Gastrocnemius medialis (tissue), 4 donors: ENCODE results near the gene TMEM37. TPM values are rescaled to one million over a fixed set of nuclear protein-coding genes. Genes with fewer than 3 reads are reported as not detected.
A peak's percentile ranks its signal among the peaks of the same experiment; 100 is the strongest.

Source experiments
- ATAC-seq, 2 donors: fragments of 150-250 bp; one replicate each; pipeline ENCODE4 v1.9.1; 2016
- DNase-seq, 2 donors: peaks; one replicate each; pipeline ENCODE4 v3.0.0-alpha.2; 2019
- H3K27ac ChIP-seq, 4 donors: fragments of 200-600 bp; sonication (generic); 1 replicate in 1 of 4; 2 replicates in 3 of 4; pipeline ENCODE4 v1.5.1; 2016 to 2018; ENCODE audit warnings: mild to moderate bottlenecking in 2 of 4, moderate library complexity in 1 of 4
- H3K27me3 ChIP-seq, 3 donors: fragments of 200-600 bp; sonication (generic) in 2 of 3; 1 replicate in 1 of 3; 2 replicates in 2 of 3; pipeline versions ENCODE4 v1.5.1 to v1.6.0; 2016 to 2019; ENCODE audit warnings: mild to moderate bottlenecking in 1 of 3, moderate library complexity in 1 of 3
- H3K36me3 ChIP-seq, 2 donors: fragments of 200-600 bp; sonication (generic) in 1 of 2; one replicate each; pipeline ENCODE4 v1.5.1; 2017 to 2018
- H3K4me1 ChIP-seq, 2 donors: fragments of 200-600 bp; sonication (generic) in 1 of 2; one replicate each; pipeline ENCODE4 v1.5.1; 2016 to 2017; ENCODE audit warnings: mild to moderate bottlenecking in 2 of 2
- H3K4me3 ChIP-seq, 4 donors: fragments of 200-600 bp; sonication (generic) in 3 of 4; 1 replicate in 1 of 4; 2 replicates in 3 of 4; pipeline ENCODE4 v1.5.1; 2016 to 2019; ENCODE audit warnings: mild to moderate bottlenecking in 2 of 4
- H3K9me3 ChIP-seq, 3 donors: fragments of 200-600 bp; sonication (generic) in 2 of 3; 1 replicate in 1 of 3; 2 replicates in 2 of 3; pipeline ENCODE4 v1.5.1; 2016 to 2019
- CTCF ChIP-seq, 5 experiments: fragments of 450-650 bp in 3 of 5; fragments of 200-600 bp in 2 of 5; sonication (generic) in 2 of 5; IDR thresholded peaks in 4 of 5; conservative IDR thresholded peaks in 1 of 5; 1 replicate in 4 of 5; 2 replicates in 1 of 5; pipeline ENCODE4 v1.5.1; 2016 to 2019; ENCODE audit warnings: antibody characterized with exemption in 5 of 5, mild to moderate bottlenecking in 3 of 5, moderate library complexity in 3 of 5
- POLR2A ChIP-seq, 2 donors: fragments of 450-650 bp; IDR thresholded peaks; one replicate each; pipeline ENCODE4 v1.6.1; 2017; ENCODE audit warnings: antibody characterized with exemption in 2 of 2, mild to moderate bottlenecking in 2 of 2, moderate library complexity in 2 of 2
- in situ Hi-C, 4 donors: fragments of 200-750 bp; cut with MboI; loops; one replicate each; pipeline versions ENCODE4 v1.15.0 to v1.8.0; 2017; ENCODE audit warnings: low sequenced_read_pairs in 4 of 4
- intact Hi-C: fragments of 100-400 bp; cut with DNase I; formaldehyde crosslinking; loops from one replicate; pipeline ENCODE4 v1.15.1; 2023; ENCODE audit warnings: low total_unique reads
- total RNA-seq, 4 donors: library from RNA; depleted of rRNA; stranded (reverse); fragments of >200 nt; gene quantifications; one replicate each; pipeline versions ENCODE4 v1.1.0 to v1.2.3, GENCODE V29; 2016

TMEM37 gene
- total RNA-seq, 4 donors from 2014 or later, result 0.49 to 2.7 (median 0.64) TPM

DNA sequence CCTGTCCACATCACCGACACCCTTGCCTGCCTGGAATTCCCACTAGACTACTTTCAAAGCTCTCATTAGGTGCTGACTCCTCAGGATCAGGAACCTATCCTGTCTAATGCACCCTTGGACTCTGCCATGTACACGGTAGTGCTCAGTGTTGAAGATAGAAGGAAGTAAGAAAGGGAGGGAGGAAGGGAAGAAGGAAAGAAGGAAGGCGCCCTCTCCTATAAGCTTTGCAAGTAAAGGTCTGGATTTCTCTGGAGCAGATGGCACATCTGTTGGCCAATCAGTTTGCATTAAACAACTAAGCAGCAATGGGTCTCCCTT, 47.3 kb downstream of the TMEM37 start:
- no peaks in the 10 kb centered on the region for H3K9me3 ChIP-seq
- H3K27ac ChIP-seq, result no peak overlapping the region
- intact Hi-C loops (no loop called here), in situ Hi-C loops (loop anchor here in 2 of 4 donors (5.0 to 10.0 kb wide), 2 partner anchors 67 to 74 kb away; no protein-coding TSS in a partner anchor)
- ATAC-seq (no peak), DNase-seq (no peak)
- no peak overlapping the region for H3K4me3 ChIP-seq
- no peaks in the 10 kb centered on the region for H3K27me3 ChIP-seq
- H3K4me1 ChIP-seq, result peaks cover 20 to 23% of the 10 kb centered on the region in 2 donors
- H3K36me3 ChIP-seq, result no peaks in the 10 kb centered on the region
- TF ChIP-seq CTCF (IDR thresholded peaks at IDR 0.05 in 4 of 5, conservative IDR thresholded peaks at IDR 0.05 in 1 of 5), result no peak
- no peak for TF ChIP-seq POLR2A (IDR thresholded peaks at IDR 0.05)

DNA sequence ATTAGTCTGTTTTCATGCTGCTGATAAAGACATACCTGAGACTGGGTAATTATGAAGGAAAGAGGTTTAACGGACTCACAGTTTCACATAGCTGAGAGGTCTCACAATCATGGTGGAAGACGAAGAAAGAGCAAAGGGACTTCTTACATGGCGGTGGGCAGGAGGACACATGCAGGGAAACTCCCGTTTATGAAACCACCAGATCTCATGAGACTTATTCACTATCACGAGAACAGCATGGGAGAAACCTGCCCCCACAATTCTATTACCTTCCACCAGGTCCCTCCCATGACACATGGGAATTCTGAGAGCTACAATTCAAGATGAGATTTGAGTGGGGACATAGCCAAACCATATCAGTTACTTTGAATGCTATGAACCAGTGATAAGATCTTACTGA, 48.5 kb downstream of the TMEM37 start:
- H3K36me3 ChIP-seq, result no peaks in the 10 kb centered on the region
- no peak for DNase-seq
- ATAC-seq, result no peak
- H3K27ac ChIP-seq, result no peak overlapping the region
- H3K4me3 ChIP-seq, result no peak overlapping the region
- H3K9me3 ChIP-seq, result no peaks in the 10 kb centered on the region
- H3K4me1 ChIP-seq, result peaks cover 32 to 35% of the 10 kb centered on the region in 2 donors
- no peak for TF ChIP-seq CTCF (IDR thresholded peaks at IDR 0.05 in 4 of 5, conservative IDR thresholded peaks at IDR 0.05 in 1 of 5)
- no peak for TF ChIP-seq POLR2A (IDR thresholded peaks at IDR 0.05)
- H3K27me3 ChIP-seq, result no peaks in the 10 kb centered on the region
- in situ Hi-C loops, result no loop called here
- intact Hi-C loops, result loop anchor here (10.0 kb wide), 2 partner anchors 185 to 245 kb away; no protein-coding TSS in a partner anchor

DNA sequence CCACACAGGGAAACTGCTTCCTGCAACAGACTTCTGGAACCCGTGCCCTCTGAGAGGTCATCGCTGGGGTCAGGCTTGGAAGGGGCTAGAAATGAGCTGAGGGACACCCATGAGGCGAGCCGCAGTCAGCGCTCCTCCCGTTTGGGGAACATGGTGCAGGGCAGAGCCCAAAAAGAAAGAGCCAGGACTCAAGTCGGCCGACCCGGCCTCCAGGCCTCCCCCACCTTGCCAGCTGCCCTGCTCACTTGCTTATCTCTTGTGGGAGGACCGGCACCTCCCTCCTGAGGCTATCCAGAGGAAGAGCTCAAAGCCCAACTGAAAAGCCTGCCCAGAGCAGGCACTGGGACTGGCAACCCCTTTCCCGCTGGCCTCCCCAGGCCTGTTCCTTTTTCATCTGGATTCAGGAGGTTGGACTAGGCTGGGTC, 49.1 kb downstream of the TMEM37 start:
- in situ Hi-C loops, result no loop called here
- TF ChIP-seq CTCF (IDR thresholded peaks at IDR 0.05 in 4 of 5, conservative IDR thresholded peaks at IDR 0.05 in 1 of 5) (no peak), POLR2A (IDR thresholded peaks at IDR 0.05) (no peak)
- H3K4me3 ChIP-seq, result no peak overlapping the region
- no peak for DNase-seq
- intact Hi-C loops, result loop anchor here (10.0 kb wide), 2 partner anchors 186 to 246 kb away; no protein-coding TSS in a partner anchor
- H3K9me3 ChIP-seq, result no peaks in the 10 kb centered on the region
- no peak overlapping the region for H3K27ac ChIP-seq
- H3K36me3 ChIP-seq, result no peaks in the 10 kb centered on the region
- peaks cover 35 to 39% of the 10 kb centered on the region in 2 donors for H3K4me1 ChIP-seq
- no peaks in the 10 kb centered on the region for H3K27me3 ChIP-seq
- ATAC-seq, result no peak

- intact Hi-C loops (loop anchor here (10.0 kb wide), 2 partner anchors 187 to 247 kb away; no protein-coding TSS in a partner anchor), in situ Hi-C loops (no loop called here)
- no peaks in the 10 kb centered on the region for H3K36me3 ChIP-seq
- DNase-seq (no peak), ATAC-seq (no peak)
- H3K9me3 ChIP-seq, result no peaks in the 10 kb centered on the region
- peak overlapping the region; percentile 52 to 88 (median 68) for H3K27ac ChIP-seq
- no peaks in the 10 kb centered on the region for H3K27me3 ChIP-seq
- H3K4me1 ChIP-seq, result peaks cover 46 to 49% of the 10 kb centered on the region in 2 donors
- no peak for TF ChIP-seq POLR2A (IDR thresholded peaks at IDR 0.05)
- TF ChIP-seq CTCF (IDR thresholded peaks at IDR 0.05 in 4 of 5, conservative IDR thresholded peaks at IDR 0.05 in 1 of 5), result no peak
- H3K4me3 ChIP-seq, result no peak overlapping the region
Measured at GRCh38 chr2:119481501-119482455, 50.1 kb downstream of the TMEM37 start.
